ENCODE data around the gene NAPG. TPM values are rescaled to one million over a fixed set of nuclear protein-coding genes. Genes with fewer than 3 reads are reported as not detected.

Gene NAPG
- polyA plus RNA-seq, 2 of the 4 experiments (the other 2 are of a cell fraction) = 11.6 to 22.1 TPM

DNA sequence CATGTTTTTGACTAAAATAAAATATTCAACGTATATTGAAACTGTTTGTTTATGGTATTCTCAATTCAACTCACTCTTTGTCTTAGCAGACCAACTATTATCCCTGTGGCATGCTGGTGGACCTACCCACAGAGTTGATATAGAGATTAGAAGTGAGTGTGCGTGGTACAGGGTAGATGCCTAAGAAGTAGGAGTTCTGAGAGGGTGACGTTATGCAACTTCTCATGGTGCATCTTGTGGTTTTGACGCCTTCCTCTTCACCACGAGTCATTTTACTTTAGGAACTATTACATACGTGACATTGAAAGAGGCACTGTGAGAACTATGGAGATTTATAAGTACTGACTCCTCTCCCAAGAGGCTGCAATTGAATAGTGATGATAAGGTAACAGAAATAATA, 26.6 kb upstream of the NAPG start:
- DNase-seq (ENCODE audit: low read depth in 1 of 2, low spot score in 1 of 2) (no peak), ATAC-seq (no peak), FAIRE-seq (no peak)
- TF ChIP-seq, protein P1, sequence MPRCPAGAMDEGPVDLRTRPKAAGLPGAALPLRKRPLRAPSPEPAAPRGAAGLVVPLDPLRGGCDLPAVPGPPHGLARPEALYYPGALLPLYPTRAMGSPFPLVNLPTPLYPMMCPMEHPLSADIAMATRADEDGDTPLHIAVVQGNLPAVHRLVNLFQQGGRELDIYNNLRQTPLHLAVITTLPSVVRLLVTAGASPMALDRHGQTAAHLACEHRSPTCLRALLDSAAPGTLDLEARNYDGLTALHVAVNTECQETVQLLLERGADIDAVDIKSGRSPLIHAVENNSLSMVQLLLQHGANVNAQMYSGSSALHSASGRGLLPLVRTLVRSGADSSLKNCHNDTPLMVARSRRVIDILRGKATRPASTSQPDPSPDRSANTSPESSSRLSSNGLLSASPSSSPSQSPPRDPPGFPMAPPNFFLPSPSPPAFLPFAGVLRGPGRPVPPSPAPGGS (IDR thresholded peaks at IDR 0.05) = no peak
- TF ChIP-seq TFCP2L1 (CRISPR knock-in tag; IDR thresholded peaks at IDR 0.05) (no peak), HOXA7 (CRISPR knock-in tag; IDR thresholded peaks at IDR 0.05) (no peak), EP300 (IDR thresholded peaks at IDR 0.05) (no peak), SMC3 (IDR thresholded peaks at IDR 0.05) (no peak), ZFP36 (IDR thresholded peaks at IDR 0.05; ENCODE audit: borderline replicate concordance, partially characterized antibody) (no peak), JUNB (IDR thresholded peaks at IDR 0.05) (no peak), CEBPB (IDR thresholded peaks at IDR 0.05) (no peak), EHMT2 (IDR thresholded peaks at IDR 0.05; ENCODE audit: low read depth) (no peak)
- TF ChIP-seq, protein P2, sequence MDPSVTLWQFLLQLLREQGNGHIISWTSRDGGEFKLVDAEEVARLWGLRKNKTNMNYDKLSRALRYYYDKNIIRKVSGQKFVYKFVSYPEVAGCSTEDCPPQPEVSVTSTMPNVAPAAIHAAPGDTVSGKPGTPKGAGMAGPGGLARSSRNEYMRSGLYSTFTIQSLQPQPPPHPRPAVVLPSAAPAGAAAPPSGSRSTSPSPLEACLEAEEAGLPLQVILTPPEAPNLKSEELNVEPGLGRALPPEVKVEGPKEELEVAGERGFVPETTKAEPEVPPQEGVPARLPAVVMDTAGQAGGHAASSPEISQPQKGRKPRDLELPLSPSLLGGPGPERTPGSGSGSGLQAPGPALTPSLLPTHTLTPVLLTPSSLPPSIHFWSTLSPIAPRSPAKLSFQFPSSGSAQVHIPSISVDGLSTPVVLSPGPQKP (IDR thresholded peaks at IDR 0.05; ENCODE audit: low read depth, low read length) = no peak
- TF ChIP-seq, protein P3, sequence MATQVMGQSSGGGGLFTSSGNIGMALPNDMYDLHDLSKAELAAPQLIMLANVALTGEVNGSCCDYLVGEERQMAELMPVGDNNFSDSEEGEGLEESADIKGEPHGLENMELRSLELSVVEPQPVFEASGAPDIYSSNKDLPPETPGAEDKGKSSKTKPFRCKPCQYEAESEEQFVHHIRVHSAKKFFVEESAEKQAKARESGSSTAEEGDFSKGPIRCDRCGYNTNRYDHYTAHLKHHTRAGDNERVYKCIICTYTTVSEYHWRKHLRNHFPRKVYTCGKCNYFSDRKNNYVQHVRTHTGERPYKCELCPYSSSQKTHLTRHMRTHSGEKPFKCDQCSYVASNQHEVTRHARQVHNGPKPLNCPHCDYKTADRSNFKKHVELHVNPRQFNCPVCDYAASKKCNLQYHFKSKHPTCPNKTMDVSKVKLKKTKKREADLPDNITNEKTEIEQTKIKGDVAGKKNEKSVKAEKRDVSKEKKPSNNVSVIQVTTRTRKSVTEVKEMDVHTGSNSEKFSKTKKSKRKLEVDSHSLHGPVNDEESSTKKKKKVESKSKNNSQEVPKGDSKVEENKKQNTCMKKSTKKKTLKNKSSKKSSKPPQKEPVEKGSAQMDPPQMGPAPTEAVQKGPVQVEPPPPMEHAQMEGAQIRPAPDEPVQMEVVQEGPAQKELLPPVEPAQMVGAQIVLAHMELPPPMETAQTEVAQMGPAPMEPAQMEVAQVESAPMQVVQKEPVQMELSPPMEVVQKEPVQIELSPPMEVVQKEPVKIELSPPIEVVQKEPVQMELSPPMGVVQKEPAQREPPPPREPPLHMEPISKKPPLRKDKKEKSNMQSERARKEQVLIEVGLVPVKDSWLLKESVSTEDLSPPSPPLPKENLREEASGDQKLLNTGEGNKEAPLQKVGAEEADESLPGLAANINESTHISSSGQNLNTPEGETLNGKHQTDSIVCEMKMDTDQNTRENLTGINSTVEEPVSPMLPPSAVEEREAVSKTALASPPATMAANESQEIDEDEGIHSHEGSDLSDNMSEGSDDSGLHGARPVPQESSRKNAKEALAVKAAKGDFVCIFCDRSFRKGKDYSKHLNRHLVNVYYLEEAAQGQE (IDR thresholded peaks at IDR 0.05) = no peak
- TF ChIP-seq, protein P4, sequence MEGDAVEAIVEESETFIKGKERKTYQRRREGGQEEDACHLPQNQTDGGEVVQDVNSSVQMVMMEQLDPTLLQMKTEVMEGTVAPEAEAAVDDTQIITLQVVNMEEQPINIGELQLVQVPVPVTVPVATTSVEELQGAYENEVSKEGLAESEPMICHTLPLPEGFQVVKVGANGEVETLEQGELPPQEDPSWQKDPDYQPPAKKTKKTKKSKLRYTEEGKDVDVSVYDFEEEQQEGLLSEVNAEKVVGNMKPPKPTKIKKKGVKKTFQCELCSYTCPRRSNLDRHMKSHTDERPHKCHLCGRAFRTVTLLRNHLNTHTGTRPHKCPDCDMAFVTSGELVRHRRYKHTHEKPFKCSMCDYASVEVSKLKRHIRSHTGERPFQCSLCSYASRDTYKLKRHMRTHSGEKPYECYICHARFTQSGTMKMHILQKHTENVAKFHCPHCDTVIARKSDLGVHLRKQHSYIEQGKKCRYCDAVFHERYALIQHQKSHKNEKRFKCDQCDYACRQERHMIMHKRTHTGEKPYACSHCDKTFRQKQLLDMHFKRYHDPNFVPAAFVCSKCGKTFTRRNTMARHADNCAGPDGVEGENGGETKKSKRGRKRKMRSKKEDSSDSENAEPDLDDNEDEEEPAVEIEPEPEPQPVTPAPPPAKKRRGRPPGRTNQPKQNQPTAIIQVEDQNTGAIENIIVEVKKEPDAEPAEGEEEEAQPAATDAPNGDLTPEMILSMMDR (IDR thresholded peaks at IDR 0.05) = no peak
- WGBS (ENCODE audit: missing lambda C conversion rate) = 23% methylated on average over 6 of the region's 6 CpGs
- ChIA-PET POLR2A (no interaction called here), CTCF (no interaction called here)
- Histone ChIP-seq H3K4me3 (no peak overlapping the region), H3K4me2 (no peak overlapping the region), H3K27ac (no peak overlapping the region), H3K9me3 (no peaks in the 10 kb centered on the region), H3K4me1 (no peaks in the 10 kb centered on the region)

DNA sequence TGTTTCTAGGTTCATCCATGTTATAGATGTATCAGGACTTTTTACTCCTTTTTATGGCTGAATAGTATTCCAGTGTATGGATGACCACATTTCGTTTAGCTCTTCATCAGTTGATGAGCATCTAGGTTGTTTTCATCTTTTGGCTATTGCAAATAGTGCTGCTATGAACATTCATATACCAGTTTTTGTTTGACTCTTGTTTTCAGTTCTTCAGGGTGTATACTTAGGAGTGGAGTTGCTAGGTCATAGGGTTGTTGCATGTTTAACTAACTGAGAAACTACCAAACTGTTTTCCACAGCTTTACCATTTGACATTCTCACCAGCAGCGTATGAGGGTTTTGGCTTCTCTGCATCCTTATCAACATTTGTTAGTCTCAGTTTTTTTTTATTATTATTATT, 25.8 kb upstream of the NAPG start:
- TF ChIP-seq CEBPB (IDR thresholded peaks at IDR 0.05) = no peak
- no peak for TF ChIP-seq FOXS1 (CRISPR knock-in tag; IDR thresholded peaks at IDR 0.05)
- TF ChIP-seq HDAC2 (IDR thresholded peaks at IDR 0.05) = no peak
- no peak for TF ChIP-seq NFE2L2 (conservative IDR thresholded peaks at IDR 0.05; ENCODE audit: low read length)
- no peak for TF ChIP-seq EHMT2 (IDR thresholded peaks at IDR 0.05; ENCODE audit: low read depth)
- TF ChIP-seq MAFK (IDR thresholded peaks at IDR 0.05; ENCODE audit: partially characterized antibody) = no peak
- no peak for TF ChIP-seq CBX2 (IDR thresholded peaks at IDR 0.05; ENCODE audit: borderline replicate concordance, low read depth)
- no peak for TF ChIP-seq CHD4 (IDR thresholded peaks at IDR 0.05; ENCODE audit: borderline replicate concordance)
- TF ChIP-seq CBX8 (IDR thresholded peaks at IDR 0.05) = no peak
- TF ChIP-seq, protein P5, sequence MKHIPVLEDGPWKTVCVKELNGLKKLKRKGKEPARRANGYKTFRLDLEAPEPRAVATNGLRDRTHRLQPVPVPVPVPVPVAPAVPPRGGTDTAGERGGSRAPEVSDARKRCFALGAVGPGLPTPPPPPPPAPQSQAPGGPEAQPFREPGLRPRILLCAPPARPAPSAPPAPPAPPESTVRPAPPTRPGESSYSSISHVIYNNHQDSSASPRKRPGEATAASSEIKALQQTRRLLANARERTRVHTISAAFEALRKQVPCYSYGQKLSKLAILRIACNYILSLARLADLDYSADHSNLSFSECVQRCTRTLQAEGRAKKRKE (CRISPR knock-in tag; IDR thresholded peaks at IDR 0.05; ENCODE audit: low read depth) = no peak
- TF ChIP-seq CHD2 (IDR thresholded peaks at IDR 0.05; ENCODE audit: low read length, partially characterized antibody) = no peak
- TF ChIP-seq FOSB (CRISPR knock-in tag; IDR thresholded peaks at IDR 0.05) = no peak
- TF ChIP-seq PHF8 (IDR thresholded peaks at IDR 0.05; ENCODE audit: borderline replicate concordance, low read depth) = no peak
- TF ChIP-seq NPAS2 (CRISPR knock-in tag; IDR thresholded peaks at IDR 0.05; ENCODE audit: borderline replicate concordance) = no peak
- no peak for TF ChIP-seq SMC3 (IDR thresholded peaks at IDR 0.05)
- TF ChIP-seq, protein P6, sequence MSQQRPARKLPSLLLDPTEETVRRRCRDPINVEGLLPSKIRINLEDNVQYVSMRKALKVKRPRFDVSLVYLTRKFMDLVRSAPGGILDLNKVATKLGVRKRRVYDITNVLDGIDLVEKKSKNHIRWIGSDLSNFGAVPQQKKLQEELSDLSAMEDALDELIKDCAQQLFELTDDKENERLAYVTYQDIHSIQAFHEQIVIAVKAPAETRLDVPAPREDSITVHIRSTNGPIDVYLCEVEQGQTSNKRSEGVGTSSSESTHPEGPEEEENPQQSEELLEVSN (IDR thresholded peaks at IDR 0.05; ENCODE audit: borderline replicate concordance, low read depth) = no peak
- no peak for TF ChIP-seq RNF2 (IDR thresholded peaks at IDR 0.05; ENCODE audit: borderline replicate concordance, low read depth)
- TF ChIP-seq, protein P7, sequence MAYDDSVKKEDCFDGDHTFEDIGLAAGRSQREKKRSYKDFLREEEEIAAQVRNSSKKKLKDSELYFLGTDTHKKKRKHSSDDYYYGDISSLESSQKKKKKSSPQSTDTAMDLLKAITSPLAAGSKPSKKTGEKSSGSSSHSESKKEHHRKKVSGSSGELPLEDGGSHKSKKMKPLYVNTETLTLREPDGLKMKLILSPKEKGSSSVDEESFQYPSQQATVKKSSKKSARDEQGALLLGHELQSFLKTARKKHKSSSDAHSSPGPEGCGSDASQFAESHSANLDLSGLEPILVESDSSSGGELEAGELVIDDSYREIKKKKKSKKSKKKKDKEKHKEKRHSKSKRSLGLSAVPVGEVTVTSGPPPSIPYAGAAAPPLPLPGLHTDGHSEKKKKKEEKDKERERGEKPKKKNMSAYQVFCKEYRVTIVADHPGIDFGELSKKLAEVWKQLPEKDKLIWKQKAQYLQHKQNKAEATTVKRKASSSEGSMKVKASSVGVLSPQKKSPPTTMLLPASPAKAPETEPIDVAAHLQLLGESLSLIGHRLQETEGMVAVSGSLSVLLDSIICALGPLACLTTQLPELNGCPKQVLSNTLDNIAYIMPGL (CRISPR knock-in tag; IDR thresholded peaks at IDR 0.05; ENCODE audit: borderline replicate concordance) = no peak
- TF ChIP-seq ZFP36 (IDR thresholded peaks at IDR 0.05; ENCODE audit: borderline replicate concordance, partially characterized antibody) = no peak
- H3K4me1 ChIP-seq = no peaks in the 10 kb centered on the region
- FAIRE-seq (no peak), ATAC-seq (no peak), DNase-seq (ENCODE audit: low read depth in 1 of 2, low spot score in 1 of 2) (no peak)
- no peak overlapping the region for H3K4me3 ChIP-seq
- 15% methylated on average over 2 of the region's 2 CpGs for WGBS (ENCODE audit: missing lambda C conversion rate)
- H3K27ac ChIP-seq = no peak overlapping the region
- ChIA-PET CTCF (no interaction called here), POLR2A (no interaction called here)
- H3K4me2 ChIP-seq = no peak overlapping the region
- peaks cover 8% of the 10 kb centered on the region; the same call in 1 of the 3 replicates for H3K9me3 ChIP-seq

Data from A549 (cell line).